Measurements from ENCODE around the gene STING1. TPM values are rescaled to one million over a fixed set of nuclear protein-coding genes. Genes with fewer than 3 reads are reported as not detected.

Gene STING1
- total and polyA plus RNA-seq, 10 of the 15 experiments (the other 5 are each of a cell fraction or from before 2014, with no cell fraction given): 10.1 to 56.1 (median 41.0) TPM

GRCh38 chr5:139453683-139454567 is 28.6 kb downstream of the STING1 start (continued):
- TF ChIP-seq DPF2 (IDR thresholded peaks at IDR 0.05) (peak; percentile 77), SKIL (IDR thresholded peaks at IDR 0.05; ENCODE audit: low read depth, poor library complexity, severe bottlenecking) (peak; percentile 37), IKZF1 (conservative IDR thresholded peaks at IDR 0.05) (peak; percentile 78), ETV6 (conservative IDR thresholded peaks at IDR 0.05 in 1 of 2, IDR thresholded peaks at IDR 0.05 in 1 of 2; ENCODE audit: borderline replicate concordance in 1 of 2, low read depth in 1 of 2) (no peak), E2F8 (IDR thresholded peaks at IDR 0.05; ENCODE audit: low read depth, partially characterized antibody) (no peak), NFXL1 (IDR thresholded peaks at IDR 0.05; ENCODE audit: borderline replicate concordance) (no peak), ASH2L (IDR thresholded peaks at IDR 0.05; ENCODE audit: borderline replicate concordance, low read depth) (no peak), SMAD1 (IDR thresholded peaks at IDR 0.05; ENCODE audit: low read depth, partially characterized antibody) (peak; percentile 54), GATAD2B (conservative IDR thresholded peaks at IDR 0.05; ENCODE audit: low read depth) (0 out of 2 replicates have a peak, but pooled peaks have one; percentile 55), BCL3 (IDR thresholded peaks at IDR 0.05; ENCODE audit: borderline replicate concordance, insufficient read depth, low read depth, low read length, poor library complexity, severe bottlenecking) (no peak)
- TF ChIP-seq, protein P1, sequence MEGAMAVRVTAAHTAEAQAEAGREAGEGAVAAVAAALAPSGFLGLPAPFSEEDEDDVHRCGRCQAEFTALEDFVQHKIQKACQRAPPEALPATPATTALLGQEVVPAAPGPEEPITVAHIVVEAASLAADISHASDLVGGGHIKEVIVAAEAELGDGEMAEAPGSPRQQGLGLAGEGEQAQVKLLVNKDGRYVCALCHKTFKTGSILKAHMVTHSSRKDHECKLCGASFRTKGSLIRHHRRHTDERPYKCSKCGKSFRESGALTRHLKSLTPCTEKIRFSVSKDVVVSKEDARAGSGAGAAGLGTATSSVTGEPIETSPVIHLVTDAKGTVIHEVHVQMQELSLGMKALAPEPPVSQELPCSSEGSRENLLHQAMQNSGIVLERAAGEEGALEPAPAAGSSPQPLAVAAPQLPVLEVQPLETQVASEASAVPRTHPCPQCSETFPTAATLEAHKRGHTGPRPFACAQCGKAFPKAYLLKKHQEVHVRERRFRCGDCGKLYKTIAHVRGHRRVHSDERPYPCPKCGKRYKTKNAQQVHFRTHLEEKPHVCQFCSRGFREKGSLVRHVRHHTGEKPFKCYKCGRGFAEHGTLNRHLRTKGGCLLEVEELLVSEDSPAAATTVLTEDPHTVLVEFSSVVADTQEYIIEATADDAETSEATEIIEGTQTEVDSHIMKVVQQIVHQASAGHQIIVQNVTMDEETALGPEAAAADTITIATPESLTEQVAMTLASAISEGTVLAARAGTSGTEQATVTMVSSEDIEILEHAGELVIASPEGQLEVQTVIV (IDR thresholded peaks at IDR 0.05; ENCODE audit: borderline replicate concordance, partially characterized antibody): peak; percentile 23
- TF ChIP-seq, protein P2, sequence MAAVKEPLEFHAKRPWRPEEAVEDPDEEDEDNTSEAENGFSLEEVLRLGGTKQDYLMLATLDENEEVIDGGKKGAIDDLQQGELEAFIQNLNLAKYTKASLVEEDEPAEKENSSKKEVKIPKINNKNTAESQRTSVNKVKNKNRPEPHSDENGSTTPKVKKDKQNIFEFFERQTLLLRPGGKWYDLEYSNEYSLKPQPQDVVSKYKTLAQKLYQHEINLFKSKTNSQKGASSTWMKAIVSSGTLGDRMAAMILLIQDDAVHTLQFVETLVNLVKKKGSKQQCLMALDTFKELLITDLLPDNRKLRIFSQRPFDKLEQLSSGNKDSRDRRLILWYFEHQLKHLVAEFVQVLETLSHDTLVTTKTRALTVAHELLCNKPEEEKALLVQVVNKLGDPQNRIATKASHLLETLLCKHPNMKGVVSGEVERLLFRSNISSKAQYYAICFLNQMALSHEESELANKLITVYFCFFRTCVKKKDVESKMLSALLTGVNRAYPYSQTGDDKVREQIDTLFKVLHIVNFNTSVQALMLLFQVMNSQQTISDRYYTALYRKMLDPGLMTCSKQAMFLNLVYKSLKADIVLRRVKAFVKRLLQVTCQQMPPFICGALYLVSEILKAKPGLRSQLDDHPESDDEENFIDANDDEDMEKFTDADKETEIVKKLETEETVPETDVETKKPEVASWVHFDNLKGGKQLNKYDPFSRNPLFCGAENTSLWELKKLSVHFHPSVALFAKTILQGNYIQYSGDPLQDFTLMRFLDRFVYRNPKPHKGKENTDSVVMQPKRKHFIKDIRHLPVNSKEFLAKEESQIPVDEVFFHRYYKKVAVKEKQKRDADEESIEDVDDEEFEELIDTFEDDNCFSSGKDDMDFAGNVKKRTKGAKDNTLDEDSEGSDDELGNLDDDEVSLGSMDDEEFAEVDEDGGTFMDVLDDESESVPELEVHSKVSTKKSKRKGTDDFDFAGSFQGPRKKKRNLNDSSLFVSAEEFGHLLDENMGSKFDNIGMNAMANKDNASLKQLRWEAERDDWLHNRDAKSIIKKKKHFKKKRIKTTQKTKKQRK (IDR thresholded peaks at IDR 0.05; ENCODE audit: low read depth, low read length): no peak

All from GM12878 (cell line).